SK-MEL-5 (cell line): ENCODE measurements around the gene SERPINA12. TPM values are rescaled to one million over a fixed set of nuclear protein-coding genes. Genes with fewer than 3 reads are reported as not detected.
"Not testable (repeated sequence)": the region's sequence is repeated elsewhere in the genome, so short reads cannot be mapped to it uniquely, and the experiment has no call there.

Source experiments
- DNase-seq: peaks from one replicate; pipeline ENCODE4 v3.0.0-alpha.2; 2016; ENCODE audit warnings: low read depth, low spot score
- in situ Hi-C: cut with HindIII; loops from 2 replicates; pipeline ENCODE4 v1.10.0; 2016; ENCODE audit warnings: low sequenced_read_pairs, high pct_unique_total_duplicates, low pct_unique_long_range_greater_than_20kb
- total RNA-seq: library from RNA; depleted of rRNA; stranded (reverse); fragments of >200 nt; shearing (Covaris generic); gene quantifications from 2 replicates; pipeline ENCODE4 v1.2.3, GENCODE V29; 2014

SERPINA12 gene
- total RNA-seq, 1 experiment from 2014 or later, result not detected

DNA sequence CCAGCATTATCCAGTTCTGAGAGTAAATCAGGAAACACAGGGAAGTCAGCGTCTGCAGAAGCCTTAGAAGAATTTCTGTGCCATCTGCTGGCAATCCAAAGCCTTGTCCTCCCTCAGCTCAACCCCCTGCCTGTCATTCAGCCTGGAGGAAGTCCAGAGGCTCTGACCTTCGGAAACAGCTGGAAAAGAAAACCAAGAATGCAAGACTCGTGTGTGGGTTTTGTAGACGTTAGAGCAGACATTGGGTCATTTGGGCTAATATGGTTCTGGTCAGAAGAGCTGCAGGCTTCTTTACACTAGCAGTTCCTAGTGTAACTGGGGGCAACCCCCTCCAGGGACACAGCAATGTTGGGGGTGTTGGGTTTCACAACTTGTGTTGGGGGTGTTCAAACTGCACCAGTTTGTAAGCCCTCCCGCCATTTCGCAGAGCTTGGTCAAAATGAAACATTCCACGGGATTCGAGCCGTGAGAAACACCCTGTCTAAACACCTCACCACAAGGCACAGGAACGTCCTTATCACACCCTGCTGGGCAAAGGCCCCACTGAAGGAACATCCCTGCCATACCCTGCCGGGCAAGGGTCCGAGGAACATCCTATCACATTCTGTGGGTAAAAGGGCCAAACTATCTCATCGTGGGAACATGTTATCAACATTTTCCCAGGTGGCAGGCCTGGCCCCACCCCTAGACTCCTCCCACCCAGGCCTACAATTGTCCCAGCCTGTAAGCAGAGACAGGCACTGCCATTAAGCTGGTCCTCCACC lies 30.9 kb upstream of the SERPINA12 start:
- DNase-seq, result peak; percentile 34
- in situ Hi-C loops, result no loop called here

DNA sequence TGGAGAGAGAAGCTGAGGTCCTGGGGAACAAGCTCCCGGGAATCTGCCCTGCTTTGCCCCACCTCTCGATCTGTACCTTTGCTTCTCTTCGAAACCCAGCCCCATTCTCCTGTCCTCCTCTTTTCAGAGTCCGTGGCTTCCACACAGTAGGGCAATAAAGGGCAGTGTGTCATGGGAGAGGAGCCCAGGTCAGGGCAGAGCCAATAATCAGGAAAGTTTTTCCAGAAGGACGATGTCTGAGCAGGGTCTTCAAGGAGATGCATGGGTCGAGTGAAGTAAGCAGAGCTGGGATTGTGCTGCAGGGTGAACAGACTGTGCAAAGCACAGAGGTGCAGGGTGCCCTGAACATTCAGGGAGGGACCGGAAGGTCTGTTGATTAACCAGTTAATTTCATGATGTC lies 29.9 kb upstream of the SERPINA12 start:
- in situ Hi-C loops, result no loop called here

DNA sequence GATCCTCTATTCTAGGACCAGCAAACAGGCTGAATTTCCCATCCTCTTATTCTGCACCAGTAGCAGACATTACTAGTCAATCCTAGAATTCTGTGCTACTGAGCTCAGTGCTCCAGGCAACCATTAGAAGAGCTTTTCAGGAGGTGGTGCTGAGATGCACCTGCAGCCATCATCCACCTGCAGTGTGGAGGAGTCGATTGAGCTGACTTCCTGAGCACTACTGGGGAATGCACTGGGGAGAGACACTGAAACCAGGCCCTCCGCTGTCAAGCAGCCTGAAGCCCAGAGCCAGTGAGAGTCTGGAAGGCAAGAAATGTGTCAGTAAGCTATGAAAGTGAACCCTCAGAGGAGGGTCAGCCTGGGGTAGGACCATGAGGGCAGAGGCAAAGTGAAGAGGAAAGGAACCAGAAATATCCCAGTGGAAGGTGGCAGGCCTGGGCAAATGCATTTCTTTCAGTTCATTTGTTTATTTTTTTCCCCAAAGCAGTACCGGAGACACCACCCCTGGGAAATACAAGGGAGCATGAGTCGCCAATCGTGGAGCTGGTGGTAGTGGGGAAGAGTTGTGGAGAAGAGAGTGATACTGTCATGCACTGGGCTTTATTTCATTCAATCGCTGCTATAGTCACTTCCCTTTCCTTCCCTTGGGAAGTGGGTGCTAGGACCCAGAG lies 28.9 kb upstream of the SERPINA12 start:
- no peak for DNase-seq
- in situ Hi-C loops, result no loop called here

More for the DNA sequence above, 29.9 kb upstream of the SERPINA12 start:
- DNase-seq, result no peak

DNA sequence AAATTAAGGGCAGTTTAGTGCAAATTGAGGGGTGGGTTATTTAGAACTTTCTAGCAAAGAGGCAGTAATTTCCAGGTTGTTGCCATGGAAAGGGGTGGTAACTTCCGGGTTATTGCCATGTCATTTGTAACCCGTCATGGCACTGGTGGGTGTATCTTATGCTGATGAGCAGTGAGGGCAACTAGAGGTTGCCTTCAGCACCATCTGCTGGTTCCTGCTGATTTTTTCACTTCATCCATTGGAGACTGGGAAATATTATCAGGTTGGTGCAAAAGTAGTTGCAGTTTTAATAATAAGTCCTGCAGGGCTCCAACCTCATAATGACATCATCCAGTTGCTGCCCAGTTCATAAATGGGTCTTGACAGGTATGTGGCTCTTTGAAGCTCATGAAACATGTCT lies 27.6 kb upstream of the SERPINA12 start:
- DNase-seq, result peak; percentile 84
- in situ Hi-C loops, result no loop called here

DNA sequence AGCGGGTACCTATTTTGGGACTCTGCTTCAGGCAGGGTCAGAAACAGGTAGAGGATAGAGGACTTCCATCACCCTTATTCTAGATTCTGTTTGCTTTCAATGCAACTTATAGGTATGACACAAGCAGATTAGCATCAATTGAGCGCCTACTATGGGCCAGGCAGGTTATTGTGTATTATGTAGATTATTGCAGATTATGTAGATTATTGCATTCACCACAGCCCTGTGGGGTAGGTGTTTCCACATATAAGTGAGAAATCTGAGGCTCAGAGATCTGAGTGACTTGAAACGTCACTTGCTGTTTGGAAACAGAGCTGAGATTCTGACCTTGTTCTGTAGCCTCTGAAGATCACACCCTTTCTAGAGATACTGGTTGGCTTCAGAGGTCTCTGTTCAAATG lies 26.2 kb upstream of the SERPINA12 start:
- no peak for DNase-seq
- in situ Hi-C loops, result no loop called here

DNA sequence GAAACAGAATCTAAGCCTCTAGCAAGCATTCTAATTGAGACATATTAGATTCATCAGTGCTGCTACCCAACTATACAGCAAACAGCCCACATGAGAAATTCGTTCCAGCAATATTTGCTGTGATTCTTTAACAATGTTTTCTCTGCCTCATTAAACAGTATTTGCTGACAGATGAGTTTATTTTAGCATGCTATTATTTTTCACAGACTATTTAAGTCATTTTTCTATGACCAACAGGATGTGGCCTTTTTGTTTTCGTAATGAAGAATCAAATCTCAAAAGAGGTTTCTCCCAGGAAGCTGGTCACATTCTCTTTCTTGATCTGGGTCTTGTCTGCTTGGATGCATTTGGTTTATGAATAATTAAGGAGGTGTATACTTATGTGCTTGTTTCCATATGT lies 23.2 kb upstream of the SERPINA12 start:
- in situ Hi-C loops, result no loop called here
- no peak for DNase-seq

DNA sequence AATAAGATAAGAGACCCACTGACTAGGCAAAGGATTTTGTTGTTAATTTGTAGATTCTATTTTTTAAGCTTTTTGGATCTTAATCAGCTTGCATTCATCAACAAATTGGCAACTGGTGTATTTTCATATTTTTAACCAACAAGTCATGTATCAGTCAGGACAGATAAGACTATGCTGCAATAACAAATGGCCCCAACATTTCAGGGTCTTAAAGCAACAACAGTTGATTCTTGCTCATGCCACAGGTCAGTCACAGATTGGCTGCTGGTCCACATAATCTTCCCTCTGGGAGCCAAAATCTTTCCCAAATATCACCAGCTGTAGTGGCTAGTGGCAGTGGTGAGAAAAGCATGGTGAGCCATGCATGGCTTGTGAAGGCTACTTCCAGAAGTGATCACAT lies 21.9 kb upstream of the SERPINA12 start:
- DNase-seq, result no peak
- in situ Hi-C loops, result no loop called here

DNA sequence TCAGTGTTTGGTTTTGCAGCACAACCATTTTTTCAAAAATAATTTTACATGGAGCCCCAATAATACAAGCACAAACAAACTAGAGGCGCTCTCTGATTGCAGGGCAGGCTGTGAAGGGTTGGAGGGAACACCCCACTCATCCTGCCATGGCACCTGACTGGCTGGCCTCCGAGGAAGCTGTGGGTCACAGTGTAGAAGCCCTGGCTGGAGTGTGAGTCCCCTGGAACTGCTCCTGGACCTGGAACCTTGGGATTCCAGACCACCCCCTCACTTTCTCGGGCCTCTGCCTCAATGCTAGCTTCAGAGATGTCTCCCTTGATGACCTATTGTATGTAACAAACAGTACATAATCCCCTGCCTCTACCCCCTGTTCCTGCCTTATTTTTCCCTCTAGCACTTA lies 14.8 kb upstream of the SERPINA12 start:
- DNase-seq, result no peak
- in situ Hi-C loops, result no loop called here

DNA sequence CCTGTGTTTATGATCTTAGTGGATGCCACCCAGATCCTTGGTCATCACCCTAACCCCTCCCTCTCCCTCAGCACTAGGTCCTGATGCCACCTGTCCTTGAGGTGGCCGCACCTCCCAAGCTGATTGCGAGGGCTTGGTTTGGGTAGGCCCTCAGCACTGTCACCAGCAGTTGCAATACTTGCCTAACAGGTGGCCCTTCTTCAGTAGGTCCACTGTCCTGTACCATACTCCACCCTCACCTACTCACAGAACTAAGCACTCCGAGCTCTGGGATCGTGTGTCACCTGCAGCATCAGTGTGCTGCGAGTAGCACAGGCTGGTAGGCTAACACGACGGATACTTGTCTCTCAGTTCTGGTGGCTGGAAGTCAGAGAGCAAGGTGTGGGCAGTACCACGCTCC lies 14.0 kb upstream of the SERPINA12 start:
- in situ Hi-C loops, result no loop called here
- no peak for DNase-seq

DNA sequence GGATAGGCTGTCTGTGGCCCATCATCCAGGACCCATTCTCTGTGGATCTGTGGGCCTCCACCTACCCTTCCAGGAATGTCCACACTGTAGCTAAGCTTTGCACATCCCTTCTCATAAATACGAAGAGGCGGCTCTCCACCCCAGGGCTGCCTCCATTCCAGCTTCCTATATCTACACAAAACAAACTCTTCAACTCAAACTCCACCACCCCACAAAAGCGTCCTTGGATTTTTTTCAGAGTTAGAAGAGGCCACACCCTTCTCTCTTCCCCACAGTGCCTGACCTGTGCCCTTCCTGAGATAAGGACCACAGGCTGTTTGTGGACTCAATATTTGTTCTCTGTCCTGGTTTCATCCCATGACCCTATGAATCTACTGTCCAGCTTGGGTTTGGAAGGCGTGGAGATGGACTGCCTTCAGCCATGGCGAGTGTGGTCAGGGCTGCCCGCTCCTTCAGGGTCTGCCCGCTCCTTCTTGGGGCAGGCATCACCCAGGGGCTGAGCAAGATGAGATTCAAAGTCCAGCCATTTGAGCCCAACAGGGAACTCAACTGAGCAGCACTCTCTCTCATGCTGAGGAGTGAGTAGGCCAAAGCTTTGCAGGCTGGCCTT lies 13.0 kb upstream of the SERPINA12 start:
- in situ Hi-C loops, result no loop called here
- no peak for DNase-seq

DNA sequence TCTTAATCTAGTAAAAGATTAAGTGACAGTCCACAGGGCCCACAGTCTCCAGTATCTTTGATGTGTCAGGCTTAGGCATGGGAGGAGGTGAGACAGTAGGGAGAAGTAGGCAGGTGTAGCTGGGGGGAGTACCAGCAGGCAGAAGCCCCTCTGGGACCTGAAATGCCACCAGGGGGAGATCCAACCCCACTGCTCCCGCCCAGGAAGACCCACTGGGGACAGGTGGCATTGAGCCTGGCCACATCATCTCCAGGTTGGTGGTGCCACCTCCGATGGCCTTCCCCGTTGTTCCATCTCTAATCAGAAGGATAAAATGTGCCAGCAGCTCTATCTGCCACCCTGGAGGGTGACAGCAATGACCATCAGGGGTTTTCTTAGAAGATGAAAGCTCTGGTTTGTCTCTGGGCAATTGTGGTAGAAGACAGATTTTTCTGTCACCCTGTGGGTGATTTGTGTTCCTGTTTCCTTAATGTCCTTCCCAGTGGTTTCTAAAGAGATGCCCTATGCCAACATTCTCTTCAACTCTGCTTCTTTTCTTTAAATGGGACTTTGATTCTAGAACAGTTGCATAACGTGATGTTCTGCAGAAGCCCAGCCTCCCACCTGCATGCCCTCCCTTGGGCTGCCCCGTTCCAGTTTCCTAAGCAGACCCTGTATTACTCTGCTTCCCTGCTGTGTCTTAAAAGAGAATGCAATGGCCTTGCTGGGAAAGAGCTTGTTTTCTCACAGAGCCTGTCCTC lies 12.3 kb upstream of the SERPINA12 start:
- DNase-seq, result no peak
- in situ Hi-C loops, result no loop called here

DNA sequence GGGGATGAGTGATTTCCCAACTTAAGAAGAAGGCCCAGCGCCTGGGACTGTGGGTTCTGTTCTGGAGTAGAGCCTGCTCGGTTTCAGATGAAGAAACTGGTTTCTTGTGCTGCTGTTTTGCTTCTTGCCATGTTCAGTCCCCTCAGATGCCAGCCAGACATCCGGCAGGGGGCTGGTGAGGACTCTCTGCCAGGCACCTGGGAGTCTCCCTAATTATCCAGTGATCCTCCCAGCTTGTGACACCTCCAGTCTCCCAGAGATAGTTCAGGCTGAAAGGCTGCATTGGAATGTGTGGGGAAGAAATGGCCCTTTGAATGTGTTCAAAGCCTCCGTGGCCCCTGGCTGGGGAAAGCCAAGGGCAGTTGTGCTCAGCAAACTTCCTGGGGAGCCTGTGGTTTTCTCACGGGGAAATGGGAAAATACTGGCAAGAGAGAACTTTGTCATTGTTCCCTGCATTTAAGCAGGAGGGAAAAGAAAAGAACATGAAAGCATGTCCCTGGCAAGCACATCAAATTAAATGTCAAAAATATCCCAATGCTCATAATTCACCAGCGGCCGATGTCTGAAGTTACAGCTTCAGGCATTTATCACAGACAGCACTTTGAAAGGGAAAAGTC lies 8.5 kb upstream of the SERPINA12 start:
- in situ Hi-C loops, result no loop called here
- DNase-seq, result peak; percentile 74

DNA sequence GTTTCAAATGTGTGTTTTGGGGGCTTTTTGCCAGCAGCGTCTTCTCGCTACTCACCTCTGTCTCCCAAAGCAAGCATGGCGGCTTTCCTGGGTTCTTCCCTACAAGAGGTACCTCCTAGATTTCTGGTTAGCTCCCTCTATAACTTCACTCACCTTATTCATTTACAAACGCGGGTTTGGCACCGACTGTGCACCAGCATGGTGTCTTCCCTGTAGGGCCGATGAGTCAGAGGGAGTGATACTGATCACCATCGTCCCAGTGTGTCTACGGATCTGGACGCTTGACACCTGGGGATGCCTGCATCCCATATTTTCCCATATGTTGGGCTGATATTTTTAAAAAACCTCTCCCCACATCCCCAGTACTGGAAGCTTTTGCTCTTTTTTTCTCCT lies 8.0 kb upstream of the SERPINA12 start:
- no peak for DNase-seq
- in situ Hi-C loops, result no loop called here

DNA sequence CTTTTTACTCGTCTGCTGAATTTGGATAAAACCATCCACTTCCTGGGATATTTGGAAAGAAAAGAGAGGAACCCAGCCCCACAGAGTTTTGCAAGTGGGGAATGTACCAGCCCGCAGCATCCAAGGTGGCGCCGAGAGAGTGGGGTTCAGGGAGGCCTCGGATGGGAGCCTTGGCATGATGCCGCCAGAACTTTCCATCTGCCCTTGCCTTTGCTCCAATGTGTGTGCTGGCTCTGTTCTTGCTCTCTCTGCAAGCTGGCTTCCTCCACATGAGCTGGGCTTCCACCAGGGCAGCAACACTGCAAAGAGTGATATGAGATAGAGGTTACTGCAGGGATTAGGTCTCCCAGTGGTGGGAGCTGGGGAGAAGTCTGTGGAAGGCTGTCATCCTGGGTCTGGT lies 6.6 kb upstream of the SERPINA12 start:
- no peak for DNase-seq
- in situ Hi-C loops, result no loop called here

DNA sequence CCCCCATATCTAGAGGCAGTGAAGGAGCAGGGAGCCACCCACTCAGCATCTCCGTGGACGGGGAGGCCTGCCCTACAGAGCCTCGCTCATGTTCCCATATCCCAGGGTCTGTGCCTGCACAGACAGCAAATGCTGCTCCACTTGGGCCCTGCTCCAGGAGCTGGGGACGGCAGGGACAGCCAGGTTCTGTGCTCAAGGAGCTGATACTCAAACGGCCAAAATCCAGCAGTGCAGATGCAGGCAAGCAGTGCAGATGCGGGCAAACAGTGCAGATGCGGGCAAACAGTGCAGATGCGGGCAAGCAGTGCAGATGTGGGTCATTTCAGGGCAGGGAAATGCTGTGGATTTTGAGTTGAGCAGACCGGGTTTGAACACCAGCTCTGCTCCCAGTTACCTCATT lies 6.2 kb upstream of the SERPINA12 start:
- in situ Hi-C loops, result no loop called here

DNA sequence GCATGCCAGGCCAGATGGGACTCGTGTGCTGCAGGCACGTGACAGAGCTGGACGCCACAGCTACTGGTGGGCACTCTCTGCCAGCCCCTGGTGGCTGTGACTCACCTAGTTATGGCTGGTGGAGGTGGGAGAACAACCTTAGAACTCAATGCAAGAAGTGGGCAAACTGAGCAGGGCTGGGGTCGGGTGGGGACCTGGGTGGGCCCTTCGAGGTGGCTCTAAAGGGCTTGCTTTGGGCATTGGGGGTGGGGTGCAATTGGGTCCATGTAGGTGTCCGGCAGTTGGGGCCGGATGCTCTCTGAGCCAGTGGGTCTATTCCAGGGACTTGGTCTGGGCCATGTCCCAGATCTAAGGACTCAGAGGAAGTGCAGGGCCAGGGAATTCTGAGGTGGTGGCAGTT lies 5.1 kb upstream of the SERPINA12 start:
- DNase-seq, result no peak
- in situ Hi-C loops, result no loop called here

More for the DNA sequence above, 6.2 kb upstream of the SERPINA12 start:
- DNase-seq, result no peak

DNA sequence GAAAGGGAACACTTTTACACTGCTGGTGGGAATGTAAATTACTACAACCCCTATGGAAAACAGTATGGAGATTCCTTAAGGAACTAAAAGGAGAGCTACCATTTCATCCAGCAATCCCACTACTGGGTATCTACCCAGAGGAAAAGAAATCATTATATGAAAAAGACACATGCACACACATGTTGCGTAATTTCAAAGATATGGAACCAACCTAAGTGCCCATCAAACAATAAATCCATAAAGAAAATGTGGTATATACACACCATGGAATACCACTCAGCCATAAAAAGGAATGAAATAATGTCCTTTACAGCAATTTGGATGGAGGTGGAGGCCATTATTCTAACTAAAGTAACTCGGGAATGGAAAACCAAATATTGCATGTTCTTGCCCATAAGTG lies 1.2 kb upstream of the SERPINA12 start:
- in situ Hi-C loops, DNase-seq: not testable (repeated sequence)

DNA sequence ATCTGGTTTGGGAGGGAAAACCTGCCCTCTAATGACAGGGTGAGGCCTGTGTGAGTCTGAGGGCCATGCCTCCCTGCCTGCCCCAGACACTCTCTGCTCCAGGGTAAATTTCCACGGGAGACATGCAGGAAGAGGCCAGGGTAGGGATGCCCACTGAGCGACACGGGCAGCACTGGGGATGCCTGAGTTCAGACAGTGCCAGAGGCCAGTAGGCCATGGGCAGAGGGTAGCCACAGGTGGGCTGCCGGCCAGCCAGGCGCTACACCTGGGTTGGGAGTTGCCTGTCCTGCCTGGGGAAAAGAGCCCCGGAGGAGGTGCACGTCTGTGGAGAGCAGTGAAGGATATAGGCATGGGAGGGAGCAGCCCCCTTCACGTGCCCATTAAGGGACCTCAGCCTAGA lies 3.6 kb downstream of the SERPINA12 start:
- no peak for DNase-seq
- in situ Hi-C loops, result no loop called here
